ENCODE measurements around the gene SCUBE1.

The SCUBE1 gene

GRCh38 chr22:43233529-43233928, 109.6 kb downstream of the SCUBE1 start:
- no peak for DNase-seq

GRCh38 chr22:43232445-43232844, 110.7 kb downstream of the SCUBE1 start:
- DNase-seq, result no peak

- no peak for DNase-seq
These were observed 111.5 kb downstream of the SCUBE1 start for GRCh38 chr22:43231724-43232034.

GRCh38 chr22:43230971-43231723, 112.0 kb downstream of the SCUBE1 start:
- DNase-seq, result peak; percentile 86

GRCh38 chr22:43230571-43230970, 112.6 kb downstream of the SCUBE1 start:
- no peak for DNase-seq

DNA sequence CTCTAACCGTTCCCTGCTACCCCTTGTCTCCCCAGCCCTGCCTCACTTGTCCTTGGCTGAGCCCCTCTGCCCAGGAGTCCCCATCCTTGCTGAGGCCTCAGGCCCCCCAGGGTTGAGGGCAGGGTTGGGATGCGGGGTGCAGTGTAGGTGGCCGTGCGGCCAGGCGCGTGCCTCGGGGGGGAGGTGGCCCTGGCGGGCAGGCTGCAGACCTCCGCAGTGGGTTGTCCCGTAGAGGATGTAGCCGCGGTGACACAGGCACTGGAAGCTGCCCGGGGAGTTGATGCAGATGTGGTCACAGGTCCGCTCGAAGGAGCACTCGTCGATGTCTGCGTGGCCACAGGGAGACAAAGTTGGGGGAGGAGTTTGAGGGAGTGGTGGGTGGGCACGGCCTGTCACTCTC, 114.3 kb downstream of the SCUBE1 start:
- DNase-seq, result no peak

- peak; percentile 71 for DNase-seq
These were observed 114.8 kb downstream of the SCUBE1 start for GRCh38 chr22:43228330-43228729.

- peak; percentile 75 for DNase-seq
These were observed 115.9 kb downstream of the SCUBE1 start for GRCh38 chr22:43227239-43227630.

- DNase-seq, result peak; percentile 53
These were observed 116.6 kb downstream of the SCUBE1 start for GRCh38 chr22:43226377-43227238.

- DNase-seq, result no peak
These were observed 117.6 kb downstream of the SCUBE1 start for GRCh38 chr22:43225609-43226008.

GRCh38 chr22:43222987-43223386, 120.2 kb downstream of the SCUBE1 start:
- DNase-seq, result no peak

DNA sequence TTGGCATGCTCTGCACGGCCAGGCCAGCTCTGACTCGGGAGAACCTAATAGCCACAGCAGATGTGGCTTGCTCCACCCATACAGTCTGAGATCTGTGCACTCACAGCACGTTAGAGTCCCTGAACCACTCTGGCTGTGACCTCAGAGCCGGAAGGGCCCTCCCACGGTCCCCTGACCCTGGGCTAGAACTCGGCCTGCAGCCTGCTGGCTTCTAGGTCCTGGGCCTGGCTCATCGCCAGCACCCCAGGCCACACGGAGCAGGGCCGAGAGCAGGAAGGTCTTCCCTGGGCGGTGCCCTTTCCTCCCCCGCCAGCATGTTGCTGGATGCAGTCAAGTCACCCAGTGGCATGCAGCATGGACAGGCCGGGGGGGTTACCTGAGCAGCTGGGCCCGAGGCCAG, 120.9 kb downstream of the SCUBE1 start:
- no peak for DNase-seq

DNA sequence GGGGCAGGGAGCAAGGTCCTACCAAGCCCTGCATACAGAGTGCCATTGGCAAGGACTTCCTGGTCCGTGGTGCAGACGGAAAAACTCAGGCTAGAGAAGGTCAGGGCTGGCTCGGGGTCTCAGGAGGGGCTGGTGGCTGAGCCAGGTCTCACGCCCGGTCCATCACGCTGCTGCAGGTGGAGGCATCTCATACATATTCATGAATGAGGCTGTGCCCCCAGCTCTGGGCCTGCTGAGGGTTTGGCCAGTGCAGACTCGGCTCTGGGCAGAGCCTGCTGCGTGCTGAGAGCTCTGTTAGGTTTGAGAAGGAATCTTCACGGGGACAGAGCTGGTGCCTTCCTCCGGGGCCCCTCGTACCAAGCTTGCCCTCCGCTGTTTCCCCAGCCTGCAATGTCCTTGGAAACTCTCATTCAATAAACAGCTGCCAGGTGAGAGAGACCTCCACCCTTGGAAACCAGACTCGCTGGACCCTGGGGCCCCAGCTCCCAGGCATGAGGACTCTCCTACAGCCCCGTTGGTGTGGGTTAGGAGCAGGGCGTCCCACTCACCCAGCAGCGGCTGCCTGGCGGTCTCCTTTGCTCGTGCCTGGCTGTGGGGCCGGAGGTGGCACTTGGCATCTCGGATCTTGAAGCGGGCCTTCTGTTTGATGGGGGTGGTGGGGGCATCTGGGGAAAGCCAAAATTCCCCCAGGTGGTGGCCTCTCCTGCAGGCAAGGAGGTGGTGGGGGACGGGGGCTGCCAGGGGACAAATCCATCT, 122.4 kb downstream of the SCUBE1 start:
- no peak for DNase-seq

GRCh38 chr22:43218786-43219185, 124.4 kb downstream of the SCUBE1 start:
- no peak for DNase-seq

GRCh38 chr22:43217285-43218030, 125.7 kb downstream of the SCUBE1 start:
- no peak for DNase-seq

DNA sequence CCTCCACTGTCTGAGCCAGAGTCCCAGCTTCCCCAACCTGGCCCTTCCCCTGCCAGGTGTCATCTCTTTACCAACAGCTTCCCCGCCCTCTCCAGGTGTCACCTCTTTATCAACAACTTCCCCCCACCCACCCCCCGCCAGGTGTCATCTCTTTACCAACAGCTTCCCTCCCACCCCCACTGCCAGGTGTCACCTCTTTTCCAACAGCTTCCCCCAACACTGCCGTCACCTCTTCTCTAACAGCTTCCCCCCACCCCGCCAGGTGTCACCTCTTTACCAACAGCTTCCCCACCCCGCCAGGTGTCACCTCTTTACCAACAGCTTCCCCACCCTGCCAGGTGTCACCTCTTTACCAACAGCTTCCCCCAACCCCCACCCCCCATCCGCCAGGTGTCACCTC, 126.4 kb downstream of the SCUBE1 start:
- peak; percentile 78 for DNase-seq

DNA sequence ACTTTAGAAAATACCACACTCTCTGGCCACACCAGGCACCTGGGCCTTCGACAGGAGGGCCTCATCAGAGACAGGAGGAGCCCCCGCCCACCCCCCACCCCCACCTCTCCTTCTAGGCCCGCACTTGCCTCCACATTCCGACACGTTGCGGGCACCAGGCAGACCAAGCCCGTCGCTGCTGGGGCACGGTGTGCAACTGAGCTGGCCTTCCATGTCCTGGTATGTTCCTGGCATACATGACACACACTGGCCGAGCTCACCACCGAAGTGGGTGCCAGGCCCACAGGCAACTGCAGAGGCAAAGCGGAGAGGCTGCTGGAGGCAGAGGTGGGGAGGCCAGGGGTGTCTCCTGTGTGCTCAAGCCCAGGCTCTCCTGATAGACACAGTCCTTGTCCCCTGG, 129.2 kb downstream of the SCUBE1 start:
- no peak for DNase-seq

DNA sequence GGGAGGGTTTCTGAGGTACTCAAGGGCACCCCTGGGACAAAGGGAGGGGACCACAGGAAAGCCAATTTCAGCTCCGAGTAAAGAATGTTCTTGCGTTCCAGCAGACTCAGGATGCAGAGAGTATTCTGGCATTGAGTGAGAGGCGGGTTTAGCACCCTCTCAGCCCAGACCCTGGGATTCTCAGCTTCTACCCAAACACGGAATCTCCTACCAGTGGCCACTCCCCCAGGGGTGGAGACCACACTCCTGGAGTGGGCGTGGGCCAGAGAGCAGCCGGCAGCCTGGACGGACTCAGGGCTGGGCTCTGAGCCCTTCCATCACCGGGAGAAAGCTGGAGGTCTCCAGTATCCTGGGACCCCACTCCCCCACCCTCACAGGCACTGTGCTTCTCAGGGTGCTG, 130.1 kb downstream of the SCUBE1 start:
- DNase-seq, result no peak

GRCh38 chr22:43212434-43212952, 130.7 kb downstream of the SCUBE1 start:
- no peak for DNase-seq

- no peak for DNase-seq
These were observed 131.2 kb downstream of the SCUBE1 start for GRCh38 chr22:43211941-43212433.

- DNase-seq, result no peak
These were observed 132.3 kb downstream of the SCUBE1 start for GRCh38 chr22:43210631-43211515.
